Measurements from ENCODE around the gene GNG7.

- TF ChIP-seq POLR2A (IDR thresholded peaks at IDR 0.05; ENCODE audit: low read depth, low read length) (no peak), POLR2AphosphoS5 (IDR thresholded peaks at IDR 0.05; ENCODE audit: low read depth, low read length) (no peak), TAF1 (IDR thresholded peaks at IDR 0.05; ENCODE audit: low read depth, low read length) (no peak)
Observed at GRCh38 chr19:2650515-2650914, 52.0 kb downstream of the GNG7 start.

All from GM12891 (cell line).